GM18909 (cell line): ENCODE measurements around the gene PARD6G.
"Not testable (repeated sequence)": the region's sequence is repeated elsewhere in the genome, so short reads cannot be mapped to it uniquely, and the experiment has no call there.

Experiments used
- ATAC-seq: cut with Tn5 transposase; IDR thresholded peaks from one replicate; pipeline ENCODE4 v1.9.1; 2021; ENCODE audit warnings: mild to moderate bottlenecking; ENCODE audit not compliant: unreplicated experiment, poor library complexity

PARD6G gene

DNA sequence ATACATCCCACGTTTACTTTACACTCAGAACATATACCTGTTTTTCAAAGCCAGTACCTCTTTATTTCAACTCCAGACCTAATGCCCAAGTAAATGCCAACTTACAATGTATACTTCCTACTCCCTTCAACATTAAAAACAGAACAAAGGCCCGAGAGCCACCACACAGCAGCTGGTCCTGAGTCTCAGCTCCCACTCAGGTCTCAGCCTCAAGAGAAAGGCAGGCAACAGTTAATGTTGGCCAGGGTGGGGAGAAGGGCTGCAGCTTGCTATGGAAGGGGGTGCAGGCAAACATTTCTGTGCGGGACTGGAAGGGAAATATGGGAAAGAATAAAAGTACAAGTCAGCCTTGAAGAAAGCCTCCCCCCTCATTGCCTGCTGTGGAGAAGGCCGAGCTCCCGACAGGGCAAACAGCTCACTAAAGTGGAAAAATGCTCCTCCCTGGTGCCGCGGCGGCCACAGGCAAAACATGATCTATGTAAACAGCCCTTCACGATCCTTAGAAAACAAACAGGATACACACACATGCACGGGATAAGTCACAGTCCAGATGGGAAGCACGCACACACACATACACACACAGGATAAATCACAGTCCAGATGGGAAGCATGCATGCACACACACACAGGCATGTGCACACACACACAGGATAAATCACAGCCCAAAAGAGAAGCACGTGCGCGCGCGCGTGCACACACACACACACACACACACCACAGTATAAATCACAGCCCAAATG is 70.8 kb downstream of the PARD6G start:
- ATAC-seq = no peak

DNA sequence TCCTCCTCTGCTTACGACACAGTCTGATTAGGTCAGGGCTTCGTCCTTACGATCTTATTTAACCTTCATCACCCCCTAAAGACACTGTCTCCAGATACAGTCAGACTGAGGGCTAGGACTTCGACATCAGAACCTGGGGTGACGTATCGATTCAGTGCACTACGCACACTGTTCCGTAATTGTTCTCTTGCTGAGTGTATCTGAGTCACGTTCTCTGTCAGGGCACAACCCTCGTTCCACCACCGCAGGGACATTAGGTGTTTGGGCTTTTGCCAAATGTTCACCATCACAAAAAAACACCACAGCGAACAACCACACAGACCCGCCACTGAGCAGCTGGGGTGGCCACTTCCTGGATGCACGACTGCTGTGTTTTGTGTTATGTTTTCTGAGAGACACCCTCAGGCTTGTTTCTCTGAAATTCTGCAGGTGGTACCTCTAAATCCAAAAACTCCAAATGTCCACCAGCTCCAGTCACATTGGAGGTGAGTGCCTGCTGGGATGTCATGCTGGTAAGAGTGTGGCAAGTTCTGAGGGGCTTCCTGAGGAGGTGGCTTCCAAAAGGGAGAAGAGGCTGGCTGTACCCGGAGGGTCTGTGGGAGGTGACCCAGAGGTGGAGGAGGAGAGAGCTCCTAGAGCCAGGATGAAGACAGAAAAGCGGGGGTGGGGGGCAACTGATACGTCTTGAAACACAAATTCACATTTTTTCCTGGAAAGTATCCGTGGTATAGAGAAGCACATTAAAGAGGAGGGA is 71.7 kb downstream of the PARD6G start:
- ATAC-seq = no peak

DNA sequence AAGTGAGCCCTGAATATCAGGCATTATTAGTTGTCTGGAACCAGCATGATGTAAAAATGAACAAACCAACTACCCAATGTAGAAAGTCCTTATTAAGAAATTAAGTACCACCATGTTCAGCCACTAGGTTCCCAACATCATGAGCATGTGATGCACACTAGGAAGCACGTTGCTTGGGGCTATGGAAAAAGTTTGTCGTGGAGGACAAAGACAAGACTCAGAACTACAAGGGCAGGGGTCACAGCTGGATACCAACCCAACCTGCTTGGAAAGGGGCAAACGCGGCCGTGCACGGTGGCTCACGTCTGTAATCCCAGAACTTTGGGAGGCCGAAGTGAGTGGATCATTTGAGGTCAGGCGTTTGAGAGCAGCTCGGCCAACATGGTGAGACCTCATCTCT is 74.3 kb downstream of the PARD6G start:
- ATAC-seq = no peak

DNA sequence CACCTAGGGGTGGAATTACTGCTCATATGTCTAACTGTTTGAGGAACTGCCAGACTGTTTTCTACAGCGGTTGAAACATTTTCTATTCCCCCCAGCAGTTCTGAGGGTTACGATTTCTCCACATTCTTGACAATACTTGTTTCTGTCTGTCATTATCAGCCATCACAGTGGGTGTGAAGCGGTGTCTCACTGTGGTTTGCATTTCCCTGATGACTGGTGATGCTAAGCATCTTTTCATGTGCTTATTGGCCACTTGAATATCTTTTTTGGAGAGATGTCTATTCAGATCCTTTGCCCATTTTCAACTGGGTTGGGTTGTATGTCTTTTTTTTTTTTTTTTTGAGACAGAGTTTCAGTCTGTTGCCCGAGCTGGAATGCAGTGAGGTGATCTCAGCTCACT is 75.3 kb downstream of the PARD6G start:
- ATAC-seq = no peak

DNA sequence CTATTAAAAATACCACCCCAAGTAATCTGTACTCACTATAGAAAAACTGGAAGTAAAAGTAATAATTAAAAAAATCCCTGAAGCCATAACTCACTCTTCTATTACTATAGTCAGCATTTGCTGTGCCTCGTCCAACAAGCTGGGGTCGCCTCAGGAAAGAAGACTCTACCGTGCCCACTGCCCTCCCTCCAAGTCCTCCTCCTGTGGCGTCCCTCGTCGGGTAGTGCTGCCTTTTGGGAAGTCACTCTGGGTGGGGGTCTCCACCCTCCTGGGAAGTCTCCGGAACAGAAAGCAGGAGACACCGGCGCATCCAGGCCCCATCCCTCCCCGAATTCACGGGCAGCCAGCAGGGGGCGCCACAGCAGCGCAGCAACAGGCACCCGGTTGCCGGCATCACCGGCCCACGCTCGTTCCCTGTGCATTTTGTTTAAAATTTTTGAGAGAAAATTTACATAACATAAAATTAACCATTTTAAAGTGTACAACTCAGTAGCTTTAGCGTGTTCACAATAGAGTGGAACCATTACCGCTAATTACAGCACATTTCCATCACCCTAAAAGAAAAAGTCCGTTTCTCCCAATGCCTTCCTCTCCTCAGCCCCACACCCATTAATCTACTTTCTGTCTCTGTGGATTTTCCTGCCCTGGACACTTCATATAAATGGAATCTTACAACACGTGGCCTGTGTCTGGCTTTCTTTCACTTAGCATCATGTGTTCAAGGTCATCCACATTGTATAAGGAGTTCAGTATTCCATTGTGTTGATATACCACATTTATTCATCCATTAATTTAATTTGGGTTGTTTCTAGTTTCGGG is 76.1 kb downstream of the PARD6G start:
- ATAC-seq = no peak

DNA sequence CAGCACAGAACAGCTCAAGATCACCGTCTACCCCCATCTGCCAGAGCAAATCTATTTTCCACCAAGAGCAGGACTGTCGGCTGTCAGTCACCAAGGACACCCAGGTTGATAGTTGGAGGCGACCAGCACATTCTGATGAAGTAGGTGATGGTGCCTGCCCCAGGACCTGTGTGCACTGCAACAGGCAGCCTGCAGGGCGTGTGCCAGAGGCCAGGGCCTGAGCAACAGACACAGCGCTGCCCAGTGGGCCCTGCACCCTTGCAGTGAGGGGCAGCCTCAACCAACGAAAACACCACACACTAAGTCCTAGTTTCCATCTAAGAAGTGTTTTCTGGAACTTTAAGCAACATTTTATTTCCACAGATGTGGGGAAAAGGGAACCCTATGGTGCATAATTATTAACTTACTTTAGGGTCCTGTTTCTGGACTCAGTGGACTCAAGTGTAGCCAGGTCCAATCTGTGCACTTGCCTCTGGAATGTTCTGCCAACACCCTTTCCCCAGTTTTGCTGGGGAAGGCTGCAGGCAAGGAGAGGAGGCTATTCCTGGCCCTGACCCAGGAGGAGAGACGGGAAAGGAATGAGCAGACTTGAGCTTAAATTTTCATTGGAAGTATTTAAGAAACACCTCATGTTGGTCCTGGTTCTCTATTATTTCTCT is 76.8 kb downstream of the PARD6G start:
- no peak for ATAC-seq

DNA sequence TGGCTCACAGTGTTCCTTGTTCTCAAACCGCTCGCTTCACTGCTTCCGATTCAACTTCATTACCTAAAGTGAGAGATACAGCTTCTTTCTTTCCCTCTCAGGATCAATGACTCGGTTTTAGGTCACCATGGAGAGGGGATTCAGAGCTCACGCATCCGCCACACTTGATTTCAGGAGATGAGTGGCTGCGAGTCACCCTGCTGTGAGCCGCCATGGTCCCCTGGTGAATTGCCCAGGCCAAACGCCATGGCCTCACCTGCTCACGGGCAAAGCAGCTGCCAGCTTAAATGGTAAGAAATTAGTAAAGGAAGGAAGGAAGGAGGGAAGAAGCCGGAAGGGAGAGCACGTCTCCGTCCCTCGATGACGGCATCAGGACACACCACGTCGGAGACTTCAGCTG is 77.7 kb downstream of the PARD6G start:
- ATAC-seq = no peak

DNA sequence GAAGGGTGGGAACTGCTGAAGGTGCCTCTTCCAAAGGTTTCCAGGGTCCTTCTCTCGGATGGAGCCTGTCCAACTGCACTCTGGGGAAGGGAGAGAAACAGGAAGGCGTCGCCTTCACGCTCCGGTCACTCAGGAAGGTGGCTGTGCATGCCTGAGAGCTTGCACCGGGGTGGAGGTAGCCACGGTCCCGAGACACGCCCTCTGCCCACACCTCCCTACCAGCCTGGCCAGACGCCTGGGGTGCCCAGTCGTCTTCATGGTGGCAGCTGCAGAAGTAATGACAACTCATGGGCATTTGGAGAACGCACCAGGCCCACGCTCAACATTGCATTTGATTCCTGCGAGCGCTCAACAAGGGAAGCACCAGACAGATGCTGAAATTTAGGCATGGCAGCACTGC is 78.3 kb downstream of the PARD6G start:
- ATAC-seq = no peak

DNA sequence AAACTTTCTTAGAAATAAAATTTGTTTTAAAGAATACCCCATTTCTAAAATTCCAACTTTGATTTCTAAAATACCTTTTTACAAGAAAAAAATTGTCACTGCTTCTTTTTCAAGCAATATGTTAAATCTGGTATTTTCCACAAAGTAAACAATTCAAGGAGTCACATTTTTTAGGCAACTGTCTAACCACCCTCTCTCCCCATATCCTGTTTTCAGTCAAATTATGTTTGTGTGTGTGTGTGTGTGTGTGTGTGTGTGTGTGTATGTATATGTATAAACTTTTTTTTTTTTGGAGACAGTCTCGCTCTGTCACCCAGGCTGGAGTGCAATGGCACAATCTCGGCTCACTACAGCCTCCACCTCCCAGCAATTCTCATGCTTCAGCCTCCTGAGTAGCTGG is 79.0 kb downstream of the PARD6G start:
- no peak for ATAC-seq

DNA sequence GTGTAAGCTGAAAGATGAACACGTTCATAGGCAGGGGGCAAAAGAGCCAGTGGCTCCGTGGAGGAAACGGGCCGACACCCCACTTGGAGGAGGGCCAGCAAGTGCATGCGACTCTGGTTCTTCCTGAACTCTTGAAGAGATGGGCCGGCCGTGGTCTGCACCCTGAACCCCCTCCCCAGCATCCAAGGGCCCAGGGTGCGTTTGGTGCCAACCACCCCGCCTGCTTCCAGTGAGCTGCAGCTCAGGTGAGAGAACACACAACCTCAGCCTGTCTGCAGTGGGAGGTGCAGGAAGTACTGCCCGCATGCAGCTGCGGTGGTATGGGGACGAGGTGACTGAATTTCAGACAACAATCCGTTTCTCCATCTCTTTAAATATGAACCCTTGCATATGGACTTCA is 79.4 kb downstream of the PARD6G start:
- ATAC-seq = no peak

DNA sequence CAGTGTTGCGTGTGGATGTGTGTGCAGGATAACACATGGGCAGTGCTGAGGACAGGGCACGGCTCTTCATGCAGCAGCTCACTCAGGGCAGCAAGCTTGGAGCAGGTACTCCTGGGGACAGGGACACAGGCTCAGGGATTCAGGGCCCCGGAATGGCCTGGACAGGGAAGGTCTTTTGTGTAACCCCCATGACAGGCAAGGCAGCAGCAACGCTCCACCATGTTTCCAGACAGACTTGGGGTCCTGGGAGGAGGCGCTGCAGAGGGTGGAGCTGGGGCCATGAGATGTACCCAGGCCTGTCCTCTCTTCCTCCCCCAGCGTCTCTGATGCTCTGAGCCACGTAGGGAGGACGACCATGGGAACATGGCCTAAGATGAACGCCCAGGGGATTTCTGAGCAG is 80.0 kb downstream of the PARD6G start:
- ATAC-seq = no peak

DNA sequence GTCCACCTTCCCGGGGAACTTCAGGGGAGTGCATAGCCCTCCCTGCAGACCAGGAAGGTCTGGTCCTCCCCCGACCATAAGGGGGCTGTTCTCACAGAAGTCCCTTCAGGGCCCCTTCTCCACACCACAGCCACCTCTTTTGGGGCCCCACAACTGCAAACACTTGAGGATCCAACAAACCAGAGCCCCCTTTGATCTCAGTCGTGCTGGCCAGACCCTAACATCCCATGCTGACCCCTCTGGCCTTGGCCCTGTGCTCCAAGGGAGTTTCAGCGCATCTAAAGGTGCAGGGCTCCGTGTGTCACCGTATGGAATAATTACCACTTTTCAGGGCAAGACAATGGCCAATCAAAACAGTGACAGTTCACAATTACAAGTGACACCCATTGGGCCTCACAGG is 80.6 kb downstream of the PARD6G start:
- ATAC-seq = no peak

DNA sequence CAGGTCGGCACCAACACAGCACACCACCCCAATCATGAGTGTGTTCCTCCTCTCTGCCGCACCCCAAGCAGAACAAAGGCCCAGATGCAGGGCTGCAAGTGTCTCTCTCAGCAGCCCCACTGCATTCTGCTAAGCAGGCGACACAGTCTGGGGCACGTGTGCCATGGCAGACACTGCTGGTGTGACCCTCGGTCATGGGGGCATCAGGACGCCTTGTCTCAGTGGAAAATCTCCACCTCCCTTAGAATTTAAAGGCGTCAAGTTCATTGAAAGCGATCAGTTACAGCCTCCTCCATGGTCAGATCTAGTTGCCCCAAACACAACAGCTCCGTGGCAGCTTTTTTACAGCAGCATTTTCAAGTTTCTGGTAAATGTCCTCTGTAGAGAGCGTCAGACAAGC is 81.1 kb downstream of the PARD6G start:
- no peak for ATAC-seq

DNA sequence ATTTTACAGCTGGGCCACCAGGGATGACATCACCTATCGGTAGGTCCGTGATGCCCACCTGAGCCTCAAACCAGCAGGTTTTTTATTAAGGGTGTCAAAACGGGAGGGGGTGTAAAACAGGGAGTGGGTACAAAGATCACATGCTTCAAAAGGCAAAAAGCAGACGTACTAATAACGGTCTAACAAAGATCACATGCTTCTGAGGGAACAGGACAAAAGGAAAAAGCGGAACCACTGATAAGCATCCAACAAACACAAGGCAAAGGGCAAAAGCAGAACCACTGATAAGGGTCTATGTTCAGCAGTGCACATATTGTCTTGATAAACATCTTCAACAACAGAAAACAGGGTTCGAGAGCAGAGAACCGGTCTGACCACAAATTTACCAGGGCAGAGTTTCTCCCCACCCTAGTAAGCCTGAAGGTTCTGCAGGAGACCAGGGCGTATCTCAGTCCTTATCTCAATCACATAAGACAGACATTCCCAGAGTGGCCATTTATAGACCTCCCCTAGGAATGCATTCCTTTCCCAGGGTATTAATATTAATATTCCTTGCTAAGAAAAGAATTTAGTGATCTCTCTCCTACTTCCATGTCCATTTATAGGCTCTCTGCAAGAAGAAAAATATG is 82.5 kb downstream of the PARD6G start:
- ATAC-seq = not testable (repeated sequence)

DNA sequence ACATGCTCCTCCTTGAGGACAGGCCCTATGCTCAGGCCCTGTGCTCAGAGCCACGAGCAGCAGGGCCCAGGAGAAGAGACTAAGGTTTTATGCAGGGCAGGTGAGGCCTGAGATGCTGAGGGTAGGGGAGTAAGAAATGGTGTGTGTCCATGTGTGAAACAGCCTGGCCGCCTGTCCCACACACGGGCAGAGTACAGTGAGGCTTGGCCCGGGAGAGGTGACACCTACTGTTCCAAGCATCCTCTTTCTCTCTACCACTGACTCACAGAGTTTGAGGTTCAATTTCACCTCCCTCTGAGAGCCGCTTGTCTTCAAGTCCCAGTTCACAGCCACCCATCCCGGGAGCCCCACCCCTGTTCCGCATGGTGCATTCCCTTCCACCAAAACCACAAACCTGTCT is 84.1 kb downstream of the PARD6G start:
- no peak for ATAC-seq

DNA sequence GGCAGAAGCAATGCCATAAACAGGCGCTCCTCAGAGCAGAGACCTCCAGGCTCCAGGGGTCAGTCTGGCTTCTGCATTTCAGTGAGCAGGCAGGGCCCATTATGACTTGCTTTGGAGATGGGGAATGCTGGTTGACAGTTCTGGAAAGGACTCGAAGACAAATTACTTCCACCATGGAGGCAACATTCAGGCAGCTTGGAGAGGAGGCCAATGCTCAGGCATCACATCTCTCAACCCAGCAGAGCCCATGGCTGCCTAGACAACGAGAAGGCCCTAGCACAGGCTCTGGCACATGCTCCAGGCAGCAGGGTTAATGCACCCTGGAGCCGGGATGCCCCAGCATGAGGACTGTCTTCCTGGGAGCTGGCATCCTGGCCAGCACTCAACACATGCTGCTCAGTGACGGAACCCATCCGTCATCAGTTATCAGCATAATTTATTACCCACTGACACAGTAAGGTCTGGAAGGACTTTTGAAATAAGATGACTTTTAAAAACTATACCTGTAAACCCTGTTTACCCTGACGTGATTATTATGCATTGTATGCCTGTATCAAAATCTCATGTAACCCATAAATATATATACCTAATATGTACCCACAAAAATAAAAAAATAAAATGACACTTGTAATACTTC is 85.4 kb downstream of the PARD6G start:
- ATAC-seq = no peak

DNA sequence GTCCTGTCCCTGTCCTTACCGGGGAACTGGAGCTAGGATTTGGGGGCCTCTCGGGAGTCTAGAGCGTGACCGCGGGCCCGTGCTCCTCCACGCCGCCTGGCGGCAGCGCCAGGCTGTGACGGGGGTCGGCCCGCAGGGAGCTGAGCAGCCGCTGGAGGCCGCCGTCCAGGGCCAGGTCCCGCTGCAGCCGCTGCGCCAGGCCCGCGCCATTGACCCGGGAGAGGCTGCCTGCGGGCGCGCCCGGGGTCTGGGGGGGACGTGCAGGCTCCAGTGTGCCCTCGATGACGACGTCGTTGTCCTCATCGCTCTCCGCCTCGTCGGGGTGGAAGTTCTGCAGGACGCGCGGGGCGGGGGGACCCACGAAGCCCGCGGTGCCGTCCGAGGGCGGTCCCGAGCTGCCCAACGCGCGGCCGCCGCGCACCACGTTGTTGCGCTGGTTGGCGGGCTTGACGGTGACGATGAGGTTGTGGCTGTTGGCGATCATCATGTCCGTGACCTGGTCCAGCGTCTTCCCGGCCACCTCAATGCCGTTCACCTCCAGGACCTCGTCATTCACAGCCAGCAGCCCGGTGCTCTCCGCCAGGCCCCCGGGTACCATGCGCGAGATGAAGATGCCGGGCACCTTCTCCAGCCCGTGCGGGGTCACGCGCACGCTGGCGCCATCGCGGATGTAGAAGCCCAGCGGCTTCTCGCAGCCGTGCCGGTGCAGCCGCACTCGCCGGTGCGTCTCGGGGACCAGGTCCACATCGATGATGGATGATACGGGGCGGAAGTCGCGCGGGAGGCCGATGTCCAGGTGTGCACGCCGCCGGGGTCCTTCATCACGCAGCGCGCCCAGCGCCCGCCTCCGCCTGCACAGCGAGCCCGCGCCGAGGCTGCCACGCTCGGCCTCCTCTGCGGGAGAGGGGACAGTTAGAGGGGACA is 87.3 kb downstream of the PARD6G start:
- no peak for ATAC-seq

DNA sequence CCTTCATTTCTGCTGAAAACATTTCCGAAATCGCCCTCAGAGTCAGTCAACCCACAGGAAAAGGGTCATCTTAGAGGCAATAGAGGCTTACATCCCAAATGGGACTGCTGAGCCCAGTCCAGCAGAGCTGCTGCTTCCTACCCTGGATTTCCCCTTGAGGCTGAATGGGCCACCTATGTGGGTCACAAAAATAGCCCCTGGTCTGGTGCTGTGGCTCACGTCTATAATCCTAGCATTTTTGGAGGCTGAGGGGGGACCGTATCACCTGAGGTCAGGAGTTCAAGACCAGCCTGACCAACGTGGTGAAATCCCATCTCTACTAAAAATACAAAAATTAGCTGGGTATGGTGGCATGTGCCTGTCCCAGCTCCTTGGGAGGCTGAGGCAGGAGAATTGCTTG is 88.9 kb downstream of the PARD6G start:
- no peak for ATAC-seq
